ENCODE measurements around the gene CASKIN2. TPM values are rescaled to one million over a fixed set of nuclear protein-coding genes. Genes with fewer than 3 reads are reported as not detected.
"Not testable (repeated sequence)": the region's sequence is repeated elsewhere in the genome, so short reads cannot be mapped to it uniquely, and the experiment has no call there.

Gene CASKIN2
- total and polyA plus RNA-seq, 2 experiments from 2014 or later: 1.9 to 6.2 TPM

- no peaks in the 10 kb centered on the region for H3K9me2 ChIP-seq (ENCODE audit: insufficient read depth)
- H3K27ac ChIP-seq: no peak overlapping the region
- no peaks in the 10 kb centered on the region for H3K79me2 ChIP-seq (ENCODE audit: insufficient read depth)
- 83% methylated on average over 16 of the region's 16 CpGs for WGBS, 2 experiments (ENCODE audit: low coverage in 1 of 2, low lambda C conversion rate in 2 of 2, missing lambda C conversion rate in 2 of 2)
- no peaks in the 10 kb centered on the region for H3K9me3 ChIP-seq (ENCODE audit: low read depth)
- in situ Hi-C loops (cut with MboI): no loop called here
- no peak for TF ChIP-seq EZH2 (IDR thresholded peaks at IDR 0.05; ENCODE audit: insufficient read depth, poor library complexity, severe bottlenecking)
- TF ChIP-seq EZH2phosphoT487 (IDR thresholded peaks at IDR 0.05; ENCODE audit: insufficient read depth, low read depth): no peak
- no peak overlapping the region for H3K9ac ChIP-seq
- no peaks in the 10 kb centered on the region for H3F3A ChIP-seq (ENCODE audit: insufficient read depth)
- no peak for DNase-seq
- H2AFZ ChIP-seq: no peak overlapping the region
- no peaks in the 10 kb centered on the region for H4K20me1 ChIP-seq (ENCODE audit: insufficient read depth)
- H3K4me3 ChIP-seq: no peak overlapping the region
- H3K4me1 ChIP-seq (ENCODE audit: insufficient read depth): no peaks in the 10 kb centered on the region
- no peaks in the 10 kb centered on the region for H3K36me3 ChIP-seq (ENCODE audit: low read depth)
- H3K27me3 ChIP-seq (replicated peaks; ENCODE audit: insufficient read depth): no peaks in the 10 kb centered on the region
- no peak overlapping the region for H3K4me2 ChIP-seq (ENCODE audit: unreplicated experiment)
Measured at GRCh38 chr17:75482098-75482942, 33.0 kb downstream of the CASKIN2 start.

- no peak overlapping the region for H3K4me3 ChIP-seq
- DNase-seq: no peak
- no peaks in the 10 kb centered on the region for H3K79me2 ChIP-seq (ENCODE audit: insufficient read depth)
- no peak overlapping the region for H3K27ac ChIP-seq
- no peaks in the 10 kb centered on the region for H3K9me3 ChIP-seq (ENCODE audit: low read depth)
- H3K9ac ChIP-seq: no peak overlapping the region
- no peaks in the 10 kb centered on the region for H3K9me2 ChIP-seq (ENCODE audit: insufficient read depth)
- in situ Hi-C loops (cut with MboI): no loop called here
- WGBS, 2 experiments (ENCODE audit: low coverage in 1 of 2, low lambda C conversion rate in 2 of 2, missing lambda C conversion rate in 2 of 2): 85 to 89% methylated on average over 13 of the region's 13 CpGs
- no peak overlapping the region for H2AFZ ChIP-seq
- no peaks in the 10 kb centered on the region for H3K36me3 ChIP-seq (ENCODE audit: low read depth)
- no peaks in the 10 kb centered on the region for H3K27me3 ChIP-seq (replicated peaks; ENCODE audit: insufficient read depth)
- no peaks in the 10 kb centered on the region for H4K20me1 ChIP-seq (ENCODE audit: insufficient read depth)
- H3K4me1 ChIP-seq (ENCODE audit: insufficient read depth): no peaks in the 10 kb centered on the region
- no peaks in the 10 kb centered on the region for H3F3A ChIP-seq (ENCODE audit: insufficient read depth)
- H3K4me2 ChIP-seq (ENCODE audit: unreplicated experiment): no peak overlapping the region
- TF ChIP-seq EZH2phosphoT487 (IDR thresholded peaks at IDR 0.05; ENCODE audit: insufficient read depth, low read depth): no peak
- TF ChIP-seq EZH2 (IDR thresholded peaks at IDR 0.05; ENCODE audit: insufficient read depth, poor library complexity, severe bottlenecking): no peak
Measured at GRCh38 chr17:75481194-75482068, 33.9 kb downstream of the CASKIN2 start.

GRCh38 chr17:75480281-75480680 is 35.1 kb downstream of the CASKIN2 start:
- in situ Hi-C loops (cut with MboI): no loop called here

GRCh38 chr17:75478508-75478907 is 36.8 kb downstream of the CASKIN2 start:
- WGBS, 2 experiments (ENCODE audit: low coverage in 1 of 2, low lambda C conversion rate in 2 of 2, missing lambda C conversion rate in 2 of 2): 75 to 81% methylated on average over 7 of the region's 7 CpGs
- Histone ChIP-seq H3K4me3 (no peak overlapping the region), H3K79me2 (ENCODE audit: insufficient read depth) (no peaks in the 10 kb centered on the region), H2AFZ (no peak overlapping the region), H3K4me2 (ENCODE audit: unreplicated experiment) (no peak overlapping the region), H3K27ac (no peak overlapping the region), H3K9me2 (ENCODE audit: insufficient read depth) (no peaks in the 10 kb centered on the region), H3K9ac (no peak overlapping the region), H4K20me1 (ENCODE audit: insufficient read depth) (no peaks in the 10 kb centered on the region), H3K27me3 (replicated peaks; ENCODE audit: insufficient read depth) (no peaks in the 10 kb centered on the region), H3F3A (ENCODE audit: insufficient read depth) (no peaks in the 10 kb centered on the region), H3K4me1 (ENCODE audit: insufficient read depth) (no peaks in the 10 kb centered on the region), H3K9me3 (ENCODE audit: low read depth) (no peaks in the 10 kb centered on the region), H3K36me3 (ENCODE audit: low read depth) (no peaks in the 10 kb centered on the region)
- TF ChIP-seq EZH2phosphoT487 (IDR thresholded peaks at IDR 0.05; ENCODE audit: insufficient read depth, low read depth): no peak
- in situ Hi-C loops (cut with MboI): no loop called here
- DNase-seq: no peak

More at GRCh38 chr17:75480281-75480680, 35.1 kb downstream of the CASKIN2 start:
- Histone ChIP-seq H3K9me3 (ENCODE audit: low read depth) (no peaks in the 10 kb centered on the region), H3K4me1 (ENCODE audit: insufficient read depth) (no peaks in the 10 kb centered on the region), H2AFZ (no peak overlapping the region), H3F3A (ENCODE audit: insufficient read depth) (no peaks in the 10 kb centered on the region), H3K9ac (no peak overlapping the region), H3K27me3 (replicated peaks; ENCODE audit: insufficient read depth) (no peaks in the 10 kb centered on the region), H3K4me2 (ENCODE audit: unreplicated experiment) (no peak overlapping the region), H3K36me3 (ENCODE audit: low read depth) (no peaks in the 10 kb centered on the region), H4K20me1 (ENCODE audit: insufficient read depth) (no peaks in the 10 kb centered on the region), H3K27ac (no peak overlapping the region), H3K9me2 (ENCODE audit: insufficient read depth) (no peaks in the 10 kb centered on the region), H3K79me2 (ENCODE audit: insufficient read depth) (no peaks in the 10 kb centered on the region), H3K4me3 (no peak overlapping the region)
- no peak for DNase-seq
- TF ChIP-seq EZH2 (IDR thresholded peaks at IDR 0.05; ENCODE audit: insufficient read depth, poor library complexity, severe bottlenecking): no peak
- no peak for TF ChIP-seq EZH2phosphoT487 (IDR thresholded peaks at IDR 0.05; ENCODE audit: insufficient read depth, low read depth)
- WGBS, 2 experiments (ENCODE audit: low coverage in 1 of 2, low lambda C conversion rate in 2 of 2, missing lambda C conversion rate in 2 of 2): 90 to 92% methylated on average over 6 of the region's 6 CpGs

- H3K27ac ChIP-seq; in situ Hi-C loops (cut with MboI); H3K4me2 ChIP-seq (ENCODE audit: unreplicated experiment); H3K27me3 ChIP-seq (replicated peaks; ENCODE audit: insufficient read depth); H3F3A ChIP-seq (ENCODE audit: insufficient read depth); H3K36me3 ChIP-seq (ENCODE audit: low read depth); H3K9me2 ChIP-seq (ENCODE audit: insufficient read depth); H3K4me1 ChIP-seq (ENCODE audit: insufficient read depth); H2AFZ ChIP-seq; H3K9me3 ChIP-seq (ENCODE audit: low read depth); H4K20me1 ChIP-seq (ENCODE audit: insufficient read depth); H3K4me3 ChIP-seq; H3K9ac ChIP-seq; DNase-seq; H3K79me2 ChIP-seq (ENCODE audit: insufficient read depth): not testable (repeated sequence)
- WGBS, 2 experiments (ENCODE audit: low coverage in 1 of 2, low lambda C conversion rate in 2 of 2, missing lambda C conversion rate in 2 of 2): 91 to 95% methylated on average over 11 of the region's 11 CpGs
Measured at GRCh38 chr17:75477490-75477862, 37.9 kb downstream of the CASKIN2 start.
